IPS-NIHi11 (cell line): Measurements from ENCODE around the gene PHLDB3.
"Not testable (repeated sequence)": the region's sequence is repeated elsewhere in the genome, so short reads cannot be mapped to it uniquely, and the experiment has no call there.

Source experiments
- DNase-seq: peaks from one replicate; pipeline ENCODE4 v3.0.0; 2012; ENCODE audit warnings: mixed read lengths, low spot score

PHLDB3 gene

GRCh38 chr19:43504426-43505185, at the start of gene PHLDB3:
Gene PHLDB3 (minus strand): TSS chr19:43504746. CDS start chr19:43504118, 628 bp downstream.
- DNase-seq = peak; percentile 68

GRCh38 chr19:43553656-43554055, 49.1 kb upstream of the PHLDB3 start:
- no peak for DNase-seq

- no peak for DNase-seq
These were observed 48.1 kb upstream of the PHLDB3 start for GRCh38 chr19:43552616-43553015.

GRCh38 chr19:43552198-43552450, 47.6 kb upstream of the PHLDB3 start:
- no peak for DNase-seq

- no peak for DNase-seq
These were observed 47.1 kb upstream of the PHLDB3 start for GRCh38 chr19:43551399-43552197.

GRCh38 chr19:43548706-43549105, 44.2 kb upstream of the PHLDB3 start:
- DNase-seq = no peak

GRCh38 chr19:43547926-43548325, 43.4 kb upstream of the PHLDB3 start:
- not testable (repeated sequence) for DNase-seq

GRCh38 chr19:43546581-43546980, 42.0 kb upstream of the PHLDB3 start:
- no peak for DNase-seq

GRCh38 chr19:43545981-43546380, 41.4 kb upstream of the PHLDB3 start:
- no peak for DNase-seq

GRCh38 chr19:43545276-43545675, 40.7 kb upstream of the PHLDB3 start:
- DNase-seq = no peak

- DNase-seq = no peak
These were observed 39.5 kb upstream of the PHLDB3 start for GRCh38 chr19:43544077-43544476.

- no peak for DNase-seq
These were observed 37.5 kb upstream of the PHLDB3 start for GRCh38 chr19:43541920-43542650.

GRCh38 chr19:43540381-43540780, 35.8 kb upstream of the PHLDB3 start:
- no peak for DNase-seq

GRCh38 chr19:43538922-43539321, 34.4 kb upstream of the PHLDB3 start:
- no peak for DNase-seq

- peak; percentile 77 for DNase-seq
These were observed 30.5 kb upstream of the PHLDB3 start for GRCh38 chr19:43534816-43535761.

GRCh38 chr19:43534305-43534815, 29.8 kb upstream of the PHLDB3 start:
- no peak for DNase-seq

GRCh38 chr19:43533546-43534304, 29.2 kb upstream of the PHLDB3 start:
- peak; percentile 92 for DNase-seq

GRCh38 chr19:43532962-43533545, 28.5 kb upstream of the PHLDB3 start, which contains the start of gene ZNF575:
Gene ZNF575 (plus strand): TSS chr19:43533188. CDS start chr19:43534423, 1,235 bp downstream.
- DNase-seq = peak; percentile 89

GRCh38 chr19:43532571-43532961, 28.0 kb upstream of the PHLDB3 start:
- no peak for DNase-seq
